Psoas muscle (tissue), 8 donors: ENCODE data around the gene MOB3A. TPM values are rescaled to one million over a fixed set of nuclear protein-coding genes. Genes with fewer than 3 reads are reported as not detected.
"Not testable (repeated sequence)": the region's sequence is repeated elsewhere in the genome, so short reads cannot be mapped to it uniquely, and the experiment has no call there.

ENCODE experiments used
- ATAC-seq, 4 donors: fragments of 200-7000 bp; cut with Tn5 transposase; one replicate each; pipeline ENCODE4 v1.9.1; 2020; ENCODE audit warnings: moderate library complexity in 3 of 4, mild to moderate bottlenecking in 2 of 4
- DNase-seq, 2 donors: peaks; one replicate each; pipeline ENCODE4 v3.0.0-alpha.2; 2020
- H3K27ac ChIP-seq: fragments of 200-600 bp; one replicate; pipeline ENCODE4 v1.8.0; 2022
- H3K27me3 ChIP-seq, 3 donors: fragments of 200-600 bp in 1 of 3; one replicate each; pipeline versions ENCODE4 v1.6.1 to v1.8.0; 2013 to 2022; ENCODE audit warnings: low read length in 2 of 3, mild to moderate bottlenecking in 2 of 3, moderate library complexity in 1 of 3; ENCODE audit not compliant: insufficient read depth in 3 of 3
- H3K36me3 ChIP-seq, 2 donors: fragments of 200-600 bp in 1 of 2; one replicate each; pipeline versions ENCODE4 v1.6.1 to v1.8.0; 2013 to 2022; ENCODE audit warnings: low read depth in 1 of 2, mild to moderate bottlenecking in 1 of 2, moderate library complexity in 1 of 2; ENCODE audit not compliant: insufficient read depth in 1 of 2
- H3K4me1 ChIP-seq: fragments of 200-600 bp; one replicate; pipeline ENCODE4 v1.8.0; 2022
- H3K4me3 ChIP-seq: fragments of 200-600 bp; one replicate; pipeline ENCODE4 v1.8.0; 2022; ENCODE audit warnings: mild to moderate bottlenecking
- H3K9me3 ChIP-seq: fragments of 200-600 bp; one replicate; pipeline ENCODE4 v1.8.0; 2022
- WGBS, 3 donors: extraction: QIAGEN DNeasy Blood & Tissue Kit; methylation state at CpG; one replicate each; pipeline versions ENCODE4 v1.1.6 to v1.1.7; 2013; 5-methylcytosine and 5-hydroxymethylcytosine counted together
- intact Hi-C, 2 donors: fragments of 100-400 bp; cut with DNase I; formaldehyde crosslinking; loops; one replicate each; pipeline versions ENCODE4 v1.11.0 to v1.14.2; 2022
- polyA plus RNA-seq, 3 donors: library from polyadenylated mRNA; stranded (reverse); fragments of 200-250 nt; gene quantifications; one replicate each; pipeline ENCODE4 v1.2.3, GENCODE V29; 2013
- total RNA-seq, 4 donors: library from RNA; stranded (reverse); fragmentation: NEBNext Ultra II Directional in 2 of 4; extraction: Animal tissue kit (Norgen Biotek cat#: 25700) in 2 of 4; gene quantifications; one replicate each; pipeline versions ENCODE4 v1.2.1 to v1.2.4, GENCODE V29; 2021 to 2023
- TF ChIP-seq, protein P1 (sequence below): fragments of 200-600 bp; IDR thresholded peaks from one replicate; pipeline ENCODE4 v1.8.0; 2022; ENCODE audit warnings: antibody characterized with exemption
- donor health status: healthy with polysubstance abuse.
- donor health status: DM: no; HTN: no; CAD: no; lungs with moderate emphysema.
- donor health status: Bipolar disorder and iron deficiency.
- donor health status: healthy.
- donor health status: DM: yes; HTN: yes; CAD: no.
- donor health status: DM: no; HTN: no; CAD: no.
- donor health status: DM: no; HTN: no; CAD: no.
- donor health status: DM: yes; HTN: yes; CAD: no.

Gene MOB3A
- total and polyA plus RNA-seq, 7 donors = 8.3 to 19.8 (median 13.5) TPM

DNA sequence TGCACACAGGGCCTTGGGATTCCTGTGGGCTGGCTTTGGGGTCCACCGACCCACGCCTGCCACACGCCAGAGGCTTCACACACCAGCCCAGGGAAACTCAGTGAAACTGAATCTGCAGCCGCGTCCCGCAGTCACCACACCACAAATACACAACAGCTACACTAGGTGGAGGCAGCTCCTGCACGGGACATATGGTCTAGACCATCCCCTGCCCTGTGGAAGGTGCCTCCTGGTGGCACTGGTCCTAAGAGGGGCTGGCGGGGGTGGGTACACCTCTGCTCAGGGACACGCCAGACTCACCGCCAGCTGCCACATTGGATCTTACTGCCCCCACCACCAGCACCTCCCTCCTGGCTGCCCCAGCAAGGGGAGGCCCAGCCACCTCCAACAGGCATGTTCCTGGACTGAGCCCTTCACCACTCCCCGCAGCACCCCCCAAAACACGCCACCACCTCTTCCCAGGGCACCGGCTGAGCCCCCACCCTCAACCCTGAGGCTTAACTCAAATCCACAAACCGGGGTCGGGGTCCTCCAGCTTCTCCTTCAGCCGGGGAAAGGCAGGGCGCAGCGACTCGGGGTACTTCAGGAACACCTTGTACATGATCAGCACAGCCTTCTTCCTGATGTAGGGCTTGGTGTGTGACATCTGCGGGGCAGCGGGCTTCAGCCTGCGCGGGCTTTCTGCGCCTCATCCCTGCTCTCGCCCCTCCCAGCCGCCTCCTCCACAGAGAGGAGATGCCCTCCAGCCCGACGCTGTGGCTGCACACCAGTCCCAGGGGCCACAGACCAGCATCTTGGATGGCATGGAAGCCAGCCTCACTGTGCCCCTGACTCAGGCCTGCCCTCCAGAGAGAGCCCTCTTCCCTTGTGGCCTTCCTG lies 34.0 kb upstream of the MOB3A start:
- no peak for DNase-seq
- Histone ChIP-seq H3K4me3 (no peak overlapping the region), H3K27me3 (no peaks in the 10 kb centered on the region), H3K36me3 (peaks cover 3 to 83% of the 10 kb centered on the region in 2 donors), H3K9me3 (no peaks in the 10 kb centered on the region), H3K27ac (no peak overlapping the region), H3K4me1 (no peaks in the 10 kb centered on the region)
- WGBS, 3 donors = 91 to 94% (median 93%) methylated on average over 28 of the region's 28 CpGs
- peak in 2 of 4 donors; percentile 26 to 27 for ATAC-seq
- intact Hi-C loops = no loop called here
- TF ChIP-seq, protein P1, sequence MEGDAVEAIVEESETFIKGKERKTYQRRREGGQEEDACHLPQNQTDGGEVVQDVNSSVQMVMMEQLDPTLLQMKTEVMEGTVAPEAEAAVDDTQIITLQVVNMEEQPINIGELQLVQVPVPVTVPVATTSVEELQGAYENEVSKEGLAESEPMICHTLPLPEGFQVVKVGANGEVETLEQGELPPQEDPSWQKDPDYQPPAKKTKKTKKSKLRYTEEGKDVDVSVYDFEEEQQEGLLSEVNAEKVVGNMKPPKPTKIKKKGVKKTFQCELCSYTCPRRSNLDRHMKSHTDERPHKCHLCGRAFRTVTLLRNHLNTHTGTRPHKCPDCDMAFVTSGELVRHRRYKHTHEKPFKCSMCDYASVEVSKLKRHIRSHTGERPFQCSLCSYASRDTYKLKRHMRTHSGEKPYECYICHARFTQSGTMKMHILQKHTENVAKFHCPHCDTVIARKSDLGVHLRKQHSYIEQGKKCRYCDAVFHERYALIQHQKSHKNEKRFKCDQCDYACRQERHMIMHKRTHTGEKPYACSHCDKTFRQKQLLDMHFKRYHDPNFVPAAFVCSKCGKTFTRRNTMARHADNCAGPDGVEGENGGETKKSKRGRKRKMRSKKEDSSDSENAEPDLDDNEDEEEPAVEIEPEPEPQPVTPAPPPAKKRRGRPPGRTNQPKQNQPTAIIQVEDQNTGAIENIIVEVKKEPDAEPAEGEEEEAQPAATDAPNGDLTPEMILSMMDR = no peak

DNA sequence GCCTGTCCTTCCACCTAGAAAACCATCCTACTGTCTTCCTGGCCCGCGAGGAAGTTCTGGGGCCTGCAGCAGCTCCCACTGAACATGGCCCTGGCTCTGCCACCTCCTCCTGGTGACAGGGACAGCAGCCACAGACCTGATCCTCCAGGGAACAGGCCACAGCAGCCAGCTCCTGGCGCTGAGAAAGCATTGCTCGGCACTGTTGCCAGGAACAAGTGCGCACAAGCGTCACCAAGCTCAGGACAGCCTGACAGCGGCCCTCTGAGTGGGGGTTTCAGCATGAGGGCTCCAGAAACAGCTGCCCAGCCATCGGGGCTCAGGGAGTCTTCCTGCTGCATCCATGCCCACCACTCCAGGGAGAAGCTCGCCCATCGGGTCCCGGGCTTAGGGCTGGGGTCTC lies 33.4 kb upstream of the MOB3A start:
- ATAC-seq = peak; percentile 31 to 71 (median 56)
- no peak overlapping the region for H3K4me3 ChIP-seq
- peaks cover 3 to 84% of the 10 kb centered on the region in 2 donors for H3K36me3 ChIP-seq
- intact Hi-C loops = no loop called here
- no peaks in the 10 kb centered on the region for H3K4me1 ChIP-seq
- WGBS, 3 donors = 81 to 88% (median 83%) methylated on average over 11 of the region's 11 CpGs
- H3K27me3 ChIP-seq = no peaks in the 10 kb centered on the region
- H3K27ac ChIP-seq = no peak overlapping the region
- DNase-seq = peak in 1 of 2 donors; percentile 54
- H3K9me3 ChIP-seq = no peaks in the 10 kb centered on the region
- TF ChIP-seq, protein P1 = no peak

DNA sequence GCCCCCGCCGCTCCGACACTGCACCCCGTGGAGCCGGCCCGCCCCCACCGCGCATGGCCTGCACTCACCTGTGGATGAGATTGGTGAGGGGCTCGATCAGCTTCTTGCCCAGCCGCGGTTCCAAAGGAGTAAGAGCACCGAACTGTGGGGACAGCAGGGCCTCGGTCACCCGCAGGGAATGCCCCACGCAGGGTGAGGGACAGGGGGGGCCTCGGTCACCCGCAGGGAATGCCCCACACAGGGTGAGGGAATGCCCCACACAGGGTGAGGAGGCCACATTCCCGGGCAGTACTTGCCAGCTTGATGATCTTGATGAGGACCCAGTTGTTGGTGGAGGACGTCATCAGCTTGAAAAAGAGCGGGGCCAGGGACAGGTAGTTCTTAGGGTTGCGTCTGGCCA lies 32.9 kb upstream of the MOB3A start:
- TF ChIP-seq, protein P1 = no peak
- Histone ChIP-seq H3K27me3 (no peaks in the 10 kb centered on the region), H3K4me1 (no peaks in the 10 kb centered on the region), H3K36me3 (peaks cover 3 to 87% of the 10 kb centered on the region in 2 donors), H3K27ac (no peak overlapping the region), H3K9me3 (no peaks in the 10 kb centered on the region), H3K4me3 (no peak overlapping the region)
- 92 to 97% (median 93%) methylated on average over 19 to 21 of the region's 21 CpGs for WGBS, 3 donors
- peak in 2 of 4 donors; percentile 41 to 50 for ATAC-seq
- intact Hi-C loops = no loop called here
- DNase-seq = no peak

DNA sequence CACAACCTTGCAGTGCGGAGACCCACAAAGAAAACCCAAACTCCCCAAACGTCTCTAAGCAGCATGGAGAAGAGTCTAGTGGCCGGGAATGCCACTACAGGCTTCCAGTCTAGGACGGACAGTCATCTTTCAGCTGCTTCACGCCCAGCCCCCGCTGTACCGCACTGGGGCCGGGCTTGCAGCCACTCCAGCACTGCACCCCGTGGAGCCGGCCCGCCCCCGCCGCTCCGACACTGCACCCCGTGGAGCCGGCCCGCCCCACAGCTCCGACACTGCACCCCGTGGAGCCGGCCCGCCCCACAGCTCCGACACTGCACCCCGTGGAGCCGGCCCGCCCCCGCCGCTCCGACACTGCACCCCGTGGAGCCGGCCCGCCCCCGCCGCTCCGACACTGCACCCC lies 32.1 kb upstream of the MOB3A start:
- H3K4me3 ChIP-seq, DNase-seq, H3K4me1 ChIP-seq, H3K27me3 ChIP-seq, H3K9me3 ChIP-seq, ATAC-seq, intact Hi-C loops, H3K27ac ChIP-seq: not testable (repeated sequence)
- peaks cover 6 to 90% of the 10 kb centered on the region in 2 donors for H3K36me3 ChIP-seq
- 83 to 90% (median 84%) methylated on average over 23 to 26 of the region's 34 CpGs for WGBS, 3 donors

DNA sequence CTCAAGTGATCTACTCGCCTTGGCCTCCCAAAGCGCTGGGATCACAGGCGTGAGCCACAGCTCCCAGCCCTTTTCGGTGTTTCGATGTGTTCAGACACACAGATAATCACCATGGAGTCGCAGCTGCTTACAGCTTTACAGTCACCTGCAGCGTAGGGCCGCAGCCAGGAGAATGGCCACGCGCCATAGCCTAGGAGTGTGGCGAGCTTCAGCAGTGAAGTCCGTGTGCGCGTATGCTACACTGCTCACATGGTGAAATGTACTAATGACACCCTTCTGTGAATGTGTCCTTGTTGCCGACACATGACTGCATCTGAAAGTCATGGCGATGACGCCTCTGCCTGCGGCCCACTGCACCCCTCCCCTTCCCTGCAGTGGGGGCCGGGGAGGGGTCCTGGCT lies 31.6 kb upstream of the MOB3A start:
- ATAC-seq (peak in 3 of 4 donors; percentile 24 to 60 (median 32)), DNase-seq (no peak)
- no peaks in the 10 kb centered on the region for H3K4me1 ChIP-seq
- peaks cover 11 to 90% of the 10 kb centered on the region in 2 donors for H3K36me3 ChIP-seq
- intact Hi-C loops = no loop called here
- TF ChIP-seq, protein P1 = no peak
- no peaks in the 10 kb centered on the region for H3K9me3 ChIP-seq
- H3K4me3 ChIP-seq = no peak overlapping the region
- WGBS, 3 donors = 78 to 83% (median 79%) methylated on average over 19 of the region's 19 CpGs
- H3K27me3 ChIP-seq = no peaks in the 10 kb centered on the region
- H3K27ac ChIP-seq = no peak overlapping the region
